DOHH2 (cell line): ENCODE data around the gene MARCHF11.

Experiments
- H3F3A ChIP-seq: fragments of 200-600 bp; sonication (generic), shearing (Covaris generic); 2 replicates; pipeline ENCODE4 v1.6.0; 2016; ENCODE audit warnings: antibody characterized with exemption, mild to moderate bottlenecking; ENCODE audit not compliant: control insufficient read depth, insufficient read depth
- H3K27ac ChIP-seq: fragments of 200-600 bp; sonication (generic); 2 replicates; pipeline ENCODE4 v1.5.1; 2014; ENCODE audit warnings: low read depth, mild to moderate bottlenecking, low read length, moderate library complexity
- H3K27me3 ChIP-seq: fragments of 200-600 bp; sonication (generic); 2 replicates; pipeline ENCODE4 v1.6.1; 2014; ENCODE audit warnings: mild to moderate bottlenecking, low read length, mixed read lengths; ENCODE audit not compliant: control insufficient read depth
- H3K36me3 ChIP-seq: fragments of 200-600 bp; sonication (generic); 2 replicates; pipeline ENCODE4 v1.6.1; 2014; ENCODE audit warnings: mild to moderate bottlenecking, low read length, moderate library complexity, mixed read lengths; ENCODE audit not compliant: control insufficient read depth
- H3K4me1 ChIP-seq: fragments of 200-600 bp; sonication (generic); 2 replicates; pipeline ENCODE4 v1.6.1; 2014; ENCODE audit warnings: mild to moderate bottlenecking, low read length, mixed read lengths; ENCODE audit not compliant: control insufficient read depth
- H3K4me2 ChIP-seq: fragments of 200-600 bp; sonication (generic); 2 replicates; pipeline ENCODE4 v1.6.0; 2014; ENCODE audit warnings: mild to moderate bottlenecking, low read length, moderate library complexity
- H3K4me3 ChIP-seq: fragments of 200-600 bp; sonication (generic); 2 replicates; pipeline ENCODE4 v1.5.1; 2014; ENCODE audit warnings: mild to moderate bottlenecking, low read length, mixed read lengths
- H3K79me2 ChIP-seq: fragments of 200-600 bp; sonication (generic); 2 replicates; pipeline ENCODE4 v1.6.1; 2014; ENCODE audit warnings: mild to moderate bottlenecking, low read length, mixed read lengths; ENCODE audit not compliant: control insufficient read depth
- H3K9me2 ChIP-seq: fragments of 200-600 bp; sonication (generic); replicated peaks from 2 replicates; pipeline ENCODE4 v1.6.1; 2014; ENCODE audit warnings: mild to moderate bottlenecking, low read length, mixed read lengths; ENCODE audit not compliant: control insufficient read depth
- H3K9me3 ChIP-seq: fragments of 200-600 bp; sonication (generic); 2 replicates; pipeline ENCODE4 v1.6.1; 2014; ENCODE audit warnings: antibody characterized with exemption, low read length, mixed read lengths; ENCODE audit not compliant: control insufficient read depth, insufficient read depth
- H4K20me1 ChIP-seq: fragments of 200-600 bp; sonication (generic); 2 replicates; pipeline ENCODE4 v1.6.0; 2014; ENCODE audit warnings: low read depth, mild to moderate bottlenecking, antibody characterized with exemption, low read length, moderate library complexity; ENCODE audit not compliant: control insufficient read depth, insufficient read depth
- EZH2phosphoT487 ChIP-seq: fragments of 200-600 bp; sonication (generic); IDR thresholded peaks from 2 replicates; pipeline ENCODE4 v1.6.1; 2017; ENCODE audit warnings: borderline replicate concordance, mild to moderate bottlenecking, antibody characterized with exemption, low read length, moderate library complexity, mixed read lengths
- TF ChIP-seq, protein P1 (sequence below): fragments of 200-600 bp; sonication (generic); IDR thresholded peaks from one replicate; pipeline ENCODE4 v1.5.1; 2014; ENCODE audit warnings: antibody characterized with exemption, mild to moderate bottlenecking, low read depth, low read length; ENCODE audit not compliant: poor library complexity, severe bottlenecking

MARCHF11 gene

DNA sequence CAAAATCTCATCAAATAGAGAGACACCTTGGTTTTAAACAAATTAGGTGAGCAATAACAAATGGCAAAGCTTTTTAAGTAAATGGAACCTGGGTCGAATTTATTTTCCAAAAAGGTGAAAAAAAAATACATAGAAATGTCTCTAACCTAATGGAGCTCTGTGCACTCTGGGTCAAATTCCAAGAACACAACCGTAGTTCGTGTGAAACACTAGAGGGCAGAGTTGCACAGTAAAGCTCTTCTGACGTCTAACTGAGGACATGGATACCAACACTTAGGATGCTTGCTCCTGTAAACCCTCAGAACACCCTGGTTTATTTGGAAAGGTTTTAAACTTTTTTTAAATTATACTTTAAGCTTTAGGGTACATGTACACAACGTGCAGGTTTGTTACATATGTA, 18.9 kb downstream of the MARCHF11 start:
- TF ChIP-seq, protein P1, sequence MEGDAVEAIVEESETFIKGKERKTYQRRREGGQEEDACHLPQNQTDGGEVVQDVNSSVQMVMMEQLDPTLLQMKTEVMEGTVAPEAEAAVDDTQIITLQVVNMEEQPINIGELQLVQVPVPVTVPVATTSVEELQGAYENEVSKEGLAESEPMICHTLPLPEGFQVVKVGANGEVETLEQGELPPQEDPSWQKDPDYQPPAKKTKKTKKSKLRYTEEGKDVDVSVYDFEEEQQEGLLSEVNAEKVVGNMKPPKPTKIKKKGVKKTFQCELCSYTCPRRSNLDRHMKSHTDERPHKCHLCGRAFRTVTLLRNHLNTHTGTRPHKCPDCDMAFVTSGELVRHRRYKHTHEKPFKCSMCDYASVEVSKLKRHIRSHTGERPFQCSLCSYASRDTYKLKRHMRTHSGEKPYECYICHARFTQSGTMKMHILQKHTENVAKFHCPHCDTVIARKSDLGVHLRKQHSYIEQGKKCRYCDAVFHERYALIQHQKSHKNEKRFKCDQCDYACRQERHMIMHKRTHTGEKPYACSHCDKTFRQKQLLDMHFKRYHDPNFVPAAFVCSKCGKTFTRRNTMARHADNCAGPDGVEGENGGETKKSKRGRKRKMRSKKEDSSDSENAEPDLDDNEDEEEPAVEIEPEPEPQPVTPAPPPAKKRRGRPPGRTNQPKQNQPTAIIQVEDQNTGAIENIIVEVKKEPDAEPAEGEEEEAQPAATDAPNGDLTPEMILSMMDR = peak; percentile 72
- no peak for TF ChIP-seq EZH2phosphoT487
- Histone ChIP-seq H3K27ac (no peak overlapping the region), H3K79me2 (no peaks in the 10 kb centered on the region)

DNA sequence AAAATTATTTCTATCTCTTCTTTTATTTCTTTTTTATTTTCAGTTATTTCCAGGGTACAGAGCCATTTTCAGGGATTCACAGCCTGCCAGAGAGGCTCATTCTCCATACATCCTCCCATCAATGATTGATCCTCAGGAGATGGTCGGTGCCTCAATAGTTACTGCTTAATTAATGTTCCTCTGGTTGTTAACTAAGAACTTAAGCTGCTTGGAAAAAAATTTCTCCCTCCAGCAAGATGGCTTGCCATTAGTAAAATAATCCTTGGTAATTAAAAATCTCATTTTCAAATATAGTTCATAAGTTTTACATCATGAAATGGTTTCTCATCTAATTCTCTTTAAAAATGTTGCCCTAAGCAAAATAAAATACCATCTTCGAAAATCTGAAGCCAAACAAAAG, 20.0 kb downstream of the MARCHF11 start:
- Histone ChIP-seq H3K9me3 (no peaks in the 10 kb centered on the region), H3K4me1 (no peaks in the 10 kb centered on the region), H3K4me3 (no peak overlapping the region), H3K79me2 (no peaks in the 10 kb centered on the region), H3K36me3 (no peaks in the 10 kb centered on the region), H3K9me2 (no peaks in the 10 kb centered on the region), H3K27me3 (no peaks in the 10 kb centered on the region), H4K20me1 (no peaks in the 10 kb centered on the region), H3F3A (no peaks in the 10 kb centered on the region), H3K27ac (no peak overlapping the region), H3K4me2 (no peak overlapping the region)
- TF ChIP-seq, protein P1 = no peak
- TF ChIP-seq EZH2phosphoT487 = no peak

More for the DNA sequence above, 18.9 kb downstream of the MARCHF11 start:
- Histone ChIP-seq H3F3A (no peaks in the 10 kb centered on the region), H3K9me2 (no peaks in the 10 kb centered on the region), H4K20me1 (no peaks in the 10 kb centered on the region), H3K36me3 (no peaks in the 10 kb centered on the region), H3K9me3 (no peaks in the 10 kb centered on the region), H3K4me2 (no peak overlapping the region), H3K4me3 (no peak overlapping the region), H3K27me3 (no peaks in the 10 kb centered on the region), H3K4me1 (no peaks in the 10 kb centered on the region)

DNA sequence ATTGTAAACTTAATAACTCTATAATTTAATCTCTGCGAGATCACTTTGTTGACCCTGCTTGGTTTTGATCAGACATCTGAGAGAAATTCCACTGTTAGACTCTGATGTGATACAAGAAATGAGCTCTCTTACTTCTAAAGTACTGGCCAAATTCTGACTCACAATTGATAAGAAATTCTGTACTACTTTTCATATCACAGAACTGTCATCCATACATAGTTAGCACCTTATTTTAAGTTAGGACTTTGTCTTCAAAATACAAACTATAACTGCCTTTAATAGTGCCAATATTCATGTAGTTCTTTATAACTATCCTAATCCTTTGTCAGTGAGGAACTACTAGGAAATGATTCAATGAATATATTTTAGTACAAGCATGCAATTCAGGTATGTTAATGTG, 23.4 kb downstream of the MARCHF11 start:
- Histone ChIP-seq H3K36me3 (no peaks in the 10 kb centered on the region), H3K4me1 (no peaks in the 10 kb centered on the region), H3K4me2 (no peak overlapping the region), H3K9me2 (no peaks in the 10 kb centered on the region), H3K27ac (no peak overlapping the region), H4K20me1 (no peaks in the 10 kb centered on the region), H3K4me3 (no peak overlapping the region), H3K9me3 (no peaks in the 10 kb centered on the region), H3F3A (no peaks in the 10 kb centered on the region), H3K79me2 (no peaks in the 10 kb centered on the region), H3K27me3 (no peaks in the 10 kb centered on the region)
- TF ChIP-seq, protein P1 = no peak
- no peak for TF ChIP-seq EZH2phosphoT487
